HG03103 (cell line): Measurements from ENCODE around the gene SPA17.
A peak's percentile ranks its signal among the peaks of the same experiment; 100 is the strongest.

Experiments
- ATAC-seq: cut with Tn5 transposase; IDR thresholded peaks from one replicate; pipeline ENCODE4 v1.9.1; 2021; ENCODE audit warnings: low read depth; ENCODE audit not compliant: unreplicated experiment

SPA17 gene

GRCh38 chr11:124673333-124674167 lies at the start of gene SPA17, which contains the start of gene SIAE:
Gene SPA17 (plus strand): TSS chr11:124673904. CDS start chr11:124675265, 1,361 bp downstream.
Gene SIAE (minus strand): TSS chr11:124673739. CDS start chr11:124673708, 31 bp downstream.
- peak; percentile 84 for ATAC-seq

- no peak for ATAC-seq
These were observed 48.1 kb upstream of the SPA17 start for GRCh38 chr11:124625504-124626168.

- no peak for ATAC-seq
These were observed 46.2 kb upstream of the SPA17 start for GRCh38 chr11:124627546-124627945.

GRCh38 chr11:124629961-124630360 lies 43.7 kb upstream of the SPA17 start:
- ATAC-seq: no peak

- ATAC-seq: no peak
These were observed 40.3 kb upstream of the SPA17 start for GRCh38 chr11:124633355-124633754.

GRCh38 chr11:124635932-124636331 lies 37.8 kb upstream of the SPA17 start:
- no peak for ATAC-seq

GRCh38 chr11:124638500-124638899 lies 35.2 kb upstream of the SPA17 start:
- no peak for ATAC-seq

- no peak for ATAC-seq
These were observed 34.5 kb upstream of the SPA17 start for GRCh38 chr11:124639186-124639585.

GRCh38 chr11:124640666-124641065 lies 33.0 kb upstream of the SPA17 start:
- ATAC-seq: no peak

- ATAC-seq: no peak
These were observed 31.1 kb upstream of the SPA17 start for GRCh38 chr11:124642628-124643027.

GRCh38 chr11:124643042-124643604 lies 30.6 kb upstream of the SPA17 start:
- ATAC-seq: no peak

GRCh38 chr11:124643605-124644425 lies 29.9 kb upstream of the SPA17 start:
- no peak for ATAC-seq

- ATAC-seq: no peak
These were observed 29.1 kb upstream of the SPA17 start for GRCh38 chr11:124644426-124645280.

GRCh38 chr11:124646148-124646547 lies 27.6 kb upstream of the SPA17 start:
- peak; percentile 58 for ATAC-seq

GRCh38 chr11:124648610-124649009 lies 25.1 kb upstream of the SPA17 start:
- no peak for ATAC-seq

GRCh38 chr11:124656774-124657630 lies 16.7 kb upstream of the SPA17 start:
- no peak for ATAC-seq

- ATAC-seq: no peak
These were observed 15.8 kb upstream of the SPA17 start for GRCh38 chr11:124657904-124658303.

- no peak for ATAC-seq
These were observed 15.2 kb upstream of the SPA17 start for GRCh38 chr11:124658501-124658900.

- no peak for ATAC-seq
These were observed 14.7 kb upstream of the SPA17 start for GRCh38 chr11:124658986-124659385.
